Medulla oblongata (tissue), 1 donor: Measurements from ENCODE around the gene ADAMTS8.
"Not testable (repeated sequence)": the region's sequence is repeated elsewhere in the genome, so short reads cannot be mapped to it uniquely, and the experiment has no call there.

Experiments
- DNase-seq: peaks from one replicate; pipeline ENCODE4 v3.0.0-alpha.2; 2015; ENCODE audit errors: extremely low spot score

The ADAMTS8 gene

GRCh38 chr11:130439160-130439519 lies 10.7 kb upstream of the ADAMTS8 start:
- DNase-seq, result no peak

DNA sequence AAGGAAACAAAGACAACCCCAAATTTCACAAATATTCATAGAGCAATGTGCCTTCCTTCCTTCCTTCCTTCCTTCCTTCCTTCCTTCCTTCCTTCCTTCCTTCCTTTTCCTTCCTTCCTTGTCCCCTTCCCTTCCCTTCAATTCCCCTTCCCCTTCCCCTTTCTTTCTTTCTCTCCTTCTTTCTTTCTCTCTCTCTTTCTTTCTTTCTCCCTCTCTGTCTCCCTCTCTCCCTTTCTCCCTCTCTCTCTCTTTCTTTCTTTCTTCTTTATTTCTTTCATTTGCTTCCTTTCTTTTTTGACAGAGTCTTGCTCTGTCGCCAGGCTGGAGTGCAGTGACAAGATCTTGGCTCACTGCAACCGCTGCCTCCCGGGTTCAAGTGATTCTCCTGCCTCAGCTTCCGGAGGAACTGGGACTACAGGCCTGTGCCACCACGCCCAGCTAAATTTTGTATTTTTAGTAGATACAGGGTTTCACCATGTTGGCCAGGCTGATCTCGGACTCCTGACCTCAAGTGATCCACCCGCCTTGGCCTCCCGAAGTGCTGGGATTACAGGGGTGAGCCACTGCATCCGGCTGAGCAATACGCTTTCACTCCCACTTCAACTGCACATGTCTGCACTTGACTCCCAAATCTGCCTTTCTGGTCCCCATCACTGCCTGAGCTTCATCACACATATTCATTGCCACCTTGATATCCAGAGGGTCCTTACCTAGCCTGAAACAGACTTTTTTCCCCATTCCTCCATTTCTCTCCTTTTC lies 10.2 kb upstream of the ADAMTS8 start:
- not testable (repeated sequence) for DNase-seq

- DNase-seq, result no peak
Observed at GRCh38 chr11:130437848-130438247, 9.4 kb upstream of the ADAMTS8 start.

- no peak for DNase-seq
Observed at GRCh38 chr11:130436171-130436570, 7.8 kb upstream of the ADAMTS8 start.

DNA sequence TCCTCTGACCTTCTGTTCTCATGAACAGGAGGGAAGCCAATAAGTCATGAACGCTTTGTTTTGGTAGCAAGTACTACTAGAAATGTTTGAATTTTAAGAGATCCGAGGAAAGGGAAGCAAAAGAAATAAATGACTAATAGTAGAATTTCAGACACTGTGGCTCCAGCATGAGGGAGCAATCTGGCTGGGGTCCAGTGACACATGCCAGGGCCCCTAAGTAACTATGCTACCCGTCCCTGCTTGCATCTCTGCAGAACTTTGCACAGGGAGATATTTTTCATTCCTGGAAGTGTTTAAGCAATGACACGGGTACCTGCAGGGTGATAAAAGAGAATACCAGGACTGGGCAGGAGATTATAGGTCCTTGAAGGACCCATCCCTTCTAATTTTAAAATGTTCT lies 7.3 kb upstream of the ADAMTS8 start:
- no peak for DNase-seq

GRCh38 chr11:130434521-130435223 lies 6.3 kb upstream of the ADAMTS8 start:
- DNase-seq, result peak; percentile 93

DNA sequence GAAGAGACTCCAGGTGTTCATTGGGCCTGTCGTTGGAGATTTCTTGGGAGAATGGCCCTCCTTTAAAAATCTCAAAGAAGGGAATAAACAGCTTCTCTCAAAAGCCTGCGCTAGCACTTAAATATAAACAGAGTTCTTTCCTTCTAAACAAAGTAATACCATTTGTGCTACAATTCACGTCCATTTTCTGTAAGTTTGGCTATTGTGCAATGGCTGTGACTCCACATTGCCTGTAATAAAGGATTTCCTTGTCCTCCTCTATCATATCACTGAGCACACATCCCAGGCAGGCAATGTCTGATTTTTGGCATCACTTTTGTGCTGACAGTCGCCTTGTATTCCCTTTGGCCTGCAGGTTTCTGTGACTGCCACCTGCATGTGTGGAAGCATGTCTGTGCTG lies 4.9 kb upstream of the ADAMTS8 start:
- no peak for DNase-seq

- no peak for DNase-seq
Observed at GRCh38 chr11:130431801-130432200, 3.4 kb upstream of the ADAMTS8 start.

DNA sequence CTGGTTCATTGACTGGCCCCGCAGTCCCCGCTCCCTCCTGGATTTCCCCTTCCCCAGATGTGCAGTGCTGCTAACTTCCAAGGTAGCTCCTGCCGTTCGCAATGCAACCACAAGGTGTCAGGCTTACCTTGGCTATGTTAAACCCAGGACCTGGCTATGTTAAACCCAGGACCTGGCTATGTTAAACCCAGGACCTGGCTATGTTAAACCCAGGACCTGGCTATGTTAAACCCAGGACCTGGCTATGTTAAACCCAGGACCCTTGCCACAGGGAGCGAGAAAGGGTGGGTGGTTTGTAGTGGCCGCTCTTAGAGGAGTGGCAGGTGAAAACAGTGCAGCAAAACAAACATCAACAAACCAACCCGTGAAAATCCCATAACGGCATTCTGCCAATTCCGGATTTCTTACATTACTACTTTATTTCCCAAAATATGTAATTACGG lies 2.9 kb upstream of the ADAMTS8 start:
- DNase-seq, result peak; percentile 81

GRCh38 chr11:130429983-130430382 lies 1.6 kb upstream of the ADAMTS8 start:
- no peak for DNase-seq

GRCh38 chr11:130429120-130429681 lies 792 bp upstream of the ADAMTS8 start:
- no peak for DNase-seq

DNA sequence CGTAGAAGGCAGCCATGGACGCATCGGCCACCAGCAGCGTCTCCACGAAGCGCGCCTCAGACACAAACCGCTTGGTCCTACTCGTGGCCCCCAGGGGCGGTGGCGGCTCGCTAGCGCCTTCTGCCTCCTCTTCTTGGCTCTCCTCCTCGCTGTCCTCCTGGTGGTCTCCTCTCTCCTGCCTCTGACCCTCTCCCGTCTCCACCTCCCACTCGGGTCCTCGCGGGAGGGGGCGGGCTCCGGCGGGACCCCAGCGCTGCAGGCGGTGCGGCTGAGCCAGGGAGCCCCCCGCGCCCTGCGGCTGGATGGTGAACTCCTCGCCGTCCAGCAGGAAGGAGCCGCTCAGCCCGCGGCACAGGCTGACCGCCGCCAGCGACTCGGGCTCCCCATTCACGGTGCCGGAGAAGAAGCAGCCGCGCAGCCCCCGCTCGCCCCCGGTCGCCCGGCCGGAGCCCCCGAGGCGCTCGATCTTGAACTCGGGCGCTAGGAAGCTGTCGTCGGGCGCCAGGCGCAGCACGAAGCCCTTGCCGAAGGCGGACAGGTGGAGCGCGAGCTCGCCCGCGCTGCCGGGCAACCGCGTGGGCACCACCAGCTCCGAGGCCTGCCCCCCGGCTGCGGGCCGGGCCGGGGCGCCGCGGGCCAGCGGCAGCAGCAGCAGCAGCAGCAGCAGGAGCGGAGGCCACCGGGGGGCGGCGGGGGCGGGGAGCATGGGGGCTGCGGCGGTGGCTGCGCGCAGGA lies 661 bp downstream of the ADAMTS8 start:
- DNase-seq, result no peak

GRCh38 chr11:130426837-130427341 lies 1.5 kb downstream of the ADAMTS8 start:
- no peak for DNase-seq

DNA sequence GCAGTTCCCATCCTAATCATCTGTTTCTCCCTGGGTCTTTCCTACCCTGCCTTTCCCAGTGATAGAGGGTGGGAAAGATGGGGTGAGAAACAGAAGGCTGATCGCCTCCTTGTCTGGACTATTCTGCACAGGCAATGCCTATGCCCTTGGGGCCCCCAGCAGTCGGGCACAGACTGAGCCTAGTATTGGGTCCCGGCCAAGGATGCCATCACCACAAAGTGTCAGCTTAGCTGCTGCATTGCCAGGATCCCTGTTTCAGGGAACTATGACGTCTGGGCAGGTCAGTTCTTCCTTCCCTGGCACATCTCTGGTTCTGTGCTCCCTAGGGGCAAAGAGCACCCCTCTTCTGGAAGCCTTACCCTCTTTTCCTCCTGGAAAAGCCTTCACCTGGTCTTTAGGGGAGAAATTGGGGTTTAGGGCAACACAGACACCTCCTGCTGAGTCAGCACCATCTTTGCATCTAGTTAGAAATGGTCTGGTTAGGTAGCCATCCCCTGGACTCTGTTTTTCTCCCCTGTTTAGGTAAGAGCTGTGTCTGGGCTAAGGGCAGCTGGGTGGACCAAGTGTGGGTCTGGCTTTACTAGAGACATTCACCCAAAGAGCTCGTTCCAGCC lies 2.1 kb downstream of the ADAMTS8 start:
- DNase-seq, result peak; percentile 43

DNA sequence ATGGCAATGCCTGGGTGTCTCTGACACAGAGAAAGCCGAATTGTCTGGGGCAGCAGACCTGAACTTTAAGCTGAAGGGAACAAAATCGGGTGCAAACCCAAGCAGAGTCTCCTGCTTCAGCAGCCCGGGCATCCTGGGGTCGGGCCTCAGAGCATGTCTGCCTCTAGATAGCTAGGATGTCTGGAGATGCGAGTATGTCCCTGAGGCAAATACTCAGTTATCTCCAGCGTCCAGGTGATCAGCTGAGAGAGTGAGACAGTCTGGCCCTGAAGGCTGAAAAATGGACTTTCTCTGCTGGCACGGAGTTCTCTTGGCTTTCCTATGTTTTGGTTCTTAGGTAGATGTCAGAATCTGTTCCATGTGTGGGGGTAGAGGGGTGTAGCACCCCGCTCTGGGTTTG lies 3.3 kb downstream of the ADAMTS8 start:
- DNase-seq, result no peak

GRCh38 chr11:130424613-130425140 lies 3.7 kb downstream of the ADAMTS8 start:
- DNase-seq, result no peak

DNA sequence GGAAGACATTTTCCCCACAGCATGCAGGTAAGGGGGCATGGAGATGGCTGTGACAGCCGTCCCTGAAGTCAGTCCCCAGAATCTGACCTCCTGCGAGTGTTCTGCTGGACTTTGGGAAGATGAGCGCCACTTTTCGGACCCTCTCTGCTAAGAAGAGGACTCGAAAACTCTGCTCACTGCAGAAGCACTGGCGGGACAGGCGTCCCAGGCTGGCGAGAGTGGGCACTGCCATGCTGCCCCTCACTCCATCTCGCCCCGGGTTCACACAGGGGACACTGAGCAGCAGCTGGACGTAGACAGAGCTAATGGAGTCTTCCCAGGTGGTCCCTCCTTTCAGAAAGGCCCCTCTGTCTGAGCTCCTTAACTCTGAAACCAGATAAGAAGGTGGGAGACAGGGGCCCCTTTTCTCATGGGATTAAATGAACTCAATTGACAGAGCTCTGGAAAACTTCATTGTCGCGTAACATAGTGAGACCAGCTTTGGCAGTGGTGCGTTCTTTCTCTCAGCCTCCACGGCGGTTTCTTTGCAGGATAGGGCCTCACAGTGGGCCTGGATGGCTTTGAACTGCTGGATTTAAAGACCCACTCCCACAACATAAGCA lies 4.8 kb downstream of the ADAMTS8 start:
- DNase-seq, result no peak

- DNase-seq, result no peak
Observed at GRCh38 chr11:130422251-130422995, 6.0 kb downstream of the ADAMTS8 start.

- no peak for DNase-seq
Observed at GRCh38 chr11:130421697-130422096, 6.7 kb downstream of the ADAMTS8 start.

GRCh38 chr11:130421199-130421585 lies 7.2 kb downstream of the ADAMTS8 start:
- no peak for DNase-seq
